ENCODE measurements around the gene ORAI3. TPM values are rescaled to one million over a fixed set of nuclear protein-coding genes. Genes with fewer than 3 reads are reported as not detected.

ORAI3 gene
- total and polyA plus RNA-seq, 2 donors (not counting 1 experiment from before 2014, with no cell fraction given): 41.1 to 74.1 TPM

GRCh38 chr16:30984669-30985400 lies 36.0 kb downstream of the ORAI3 start, which contains the start of gene HSD3B7:
Gene HSD3B7 (plus strand): TSS chr16:30985207. CDS start chr16:30985659, 452 bp downstream.
- H4K20me1 ChIP-seq (ENCODE audit: control insufficient read depth, extremely low read depth, insufficient read depth, low read length): no peaks in the 10 kb centered on the region
- H3K9me3 ChIP-seq (ENCODE audit: control insufficient read depth, insufficient read depth, low read depth, low read length): no peaks in the 10 kb centered on the region
- H3K4me2 ChIP-seq (ENCODE audit: extremely low read depth, insufficient read depth, low read length): peak within 1 kb of the TSS; percentile 72
- peak within 1 kb of the TSS; percentile 45 to 63 (median 48) for H3K4me3 ChIP-seq (replicated peaks in 1 of 4; ENCODE audit: control extremely low read depth in 1 of 4, insufficient read depth in 1 of 4, low read depth in 3 of 4, low read length in 4 of 4)
- peak within 1 kb of the TSS; percentile 69 for H3K27ac ChIP-seq (ENCODE audit: insufficient read depth, low read length)
- peak within 1 kb of the TSS; percentile 59 for H3K9ac ChIP-seq (ENCODE audit: insufficient read depth, low read length)
- H2AFZ ChIP-seq (ENCODE audit: low read length): peak within 1 kb of the TSS; percentile 44
- TF ChIP-seq, protein P1, sequence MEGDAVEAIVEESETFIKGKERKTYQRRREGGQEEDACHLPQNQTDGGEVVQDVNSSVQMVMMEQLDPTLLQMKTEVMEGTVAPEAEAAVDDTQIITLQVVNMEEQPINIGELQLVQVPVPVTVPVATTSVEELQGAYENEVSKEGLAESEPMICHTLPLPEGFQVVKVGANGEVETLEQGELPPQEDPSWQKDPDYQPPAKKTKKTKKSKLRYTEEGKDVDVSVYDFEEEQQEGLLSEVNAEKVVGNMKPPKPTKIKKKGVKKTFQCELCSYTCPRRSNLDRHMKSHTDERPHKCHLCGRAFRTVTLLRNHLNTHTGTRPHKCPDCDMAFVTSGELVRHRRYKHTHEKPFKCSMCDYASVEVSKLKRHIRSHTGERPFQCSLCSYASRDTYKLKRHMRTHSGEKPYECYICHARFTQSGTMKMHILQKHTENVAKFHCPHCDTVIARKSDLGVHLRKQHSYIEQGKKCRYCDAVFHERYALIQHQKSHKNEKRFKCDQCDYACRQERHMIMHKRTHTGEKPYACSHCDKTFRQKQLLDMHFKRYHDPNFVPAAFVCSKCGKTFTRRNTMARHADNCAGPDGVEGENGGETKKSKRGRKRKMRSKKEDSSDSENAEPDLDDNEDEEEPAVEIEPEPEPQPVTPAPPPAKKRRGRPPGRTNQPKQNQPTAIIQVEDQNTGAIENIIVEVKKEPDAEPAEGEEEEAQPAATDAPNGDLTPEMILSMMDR (conservative IDR thresholded peaks at IDR 0.05 in 1 of 2, IDR thresholded peaks at IDR 0.05 in 1 of 2; ENCODE audit: low read depth in 1 of 2, low read length in 2 of 2): peak; percentile 84 to 90
- TF ChIP-seq EZH2 (IDR thresholded peaks at IDR 0.05; ENCODE audit: low read length, missing control alignments): no peak
- peaks cover 11% of the 10 kb centered on the region for H3K4me1 ChIP-seq (ENCODE audit: control insufficient read depth, extremely low read depth, insufficient read depth, low read length)
- no peaks in the 10 kb centered on the region for H3K79me2 ChIP-seq (ENCODE audit: control insufficient read depth, insufficient read depth, low read length)
- H3K27me3 ChIP-seq (ENCODE audit: control insufficient read depth, insufficient read depth, low read length): no peaks in the 10 kb centered on the region
- H3K36me3 ChIP-seq (ENCODE audit: control insufficient read depth, insufficient read depth, low read length): peaks cover 24% of the 10 kb centered on the region
- peak; percentile 63 to 79 for DNase-seq (ENCODE audit: low read depth in 2 of 2)

DNA sequence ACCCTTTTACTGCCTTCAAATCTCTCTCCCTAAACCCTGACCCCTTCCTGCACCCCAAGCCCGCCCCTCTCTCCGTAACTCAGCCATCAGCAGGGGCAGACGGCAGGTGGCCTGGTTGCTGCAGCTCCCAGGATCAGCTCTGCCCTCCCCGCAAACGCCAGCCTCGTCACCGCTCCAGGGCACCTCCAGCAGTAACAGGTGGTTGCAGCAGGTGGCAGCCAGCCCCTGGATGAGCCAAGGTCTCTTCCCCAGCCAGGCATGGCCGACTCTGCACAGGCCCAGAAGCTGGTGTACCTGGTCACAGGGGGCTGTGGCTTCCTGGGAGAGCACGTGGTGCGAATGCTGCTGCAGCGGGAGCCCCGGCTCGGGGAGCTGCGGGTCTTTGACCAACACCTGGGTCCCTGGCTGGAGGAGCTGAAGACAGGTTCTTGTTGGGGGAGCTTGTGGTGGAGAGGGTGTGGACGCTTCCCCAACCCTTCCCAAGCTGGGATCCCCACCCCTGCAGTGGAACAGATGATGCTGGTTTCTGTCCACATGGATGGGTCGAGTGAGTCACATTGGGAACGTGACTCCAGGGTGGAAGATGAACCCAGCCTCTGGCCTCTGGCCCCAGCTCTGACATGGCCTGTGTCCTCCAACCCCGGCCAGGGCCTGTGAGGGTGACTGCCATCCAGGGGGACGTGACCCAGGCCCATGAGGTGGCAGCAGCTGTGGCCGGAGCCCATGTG lies 36.7 kb downstream of the ORAI3 start:
- H4K20me1 ChIP-seq (ENCODE audit: control insufficient read depth, extremely low read depth, insufficient read depth, low read length): no peaks in the 10 kb centered on the region
- no peaks in the 10 kb centered on the region for H3K27me3 ChIP-seq (ENCODE audit: control insufficient read depth, insufficient read depth, low read length)
- peak overlapping the region; percentile 59 for H3K9ac ChIP-seq (ENCODE audit: insufficient read depth, low read length)
- TF ChIP-seq, protein P1 (conservative IDR thresholded peaks at IDR 0.05 in 1 of 2, IDR thresholded peaks at IDR 0.05 in 1 of 2; ENCODE audit: low read depth in 1 of 2, low read length in 2 of 2): no peak
- no peak for TF ChIP-seq EZH2 (IDR thresholded peaks at IDR 0.05; ENCODE audit: low read length, missing control alignments)
- H2AFZ ChIP-seq (ENCODE audit: low read length): peak overlapping the region; percentile 44
- peak overlapping the region; percentile 45 to 63 (median 48) for H3K4me3 ChIP-seq (replicated peaks in 1 of 4; ENCODE audit: control extremely low read depth in 1 of 4, insufficient read depth in 1 of 4, low read depth in 3 of 4, low read length in 4 of 4)
- no peak for DNase-seq (ENCODE audit: low read depth in 2 of 2)
- H3K4me1 ChIP-seq (ENCODE audit: control insufficient read depth, extremely low read depth, insufficient read depth, low read length): peaks cover 11% of the 10 kb centered on the region
- no peaks in the 10 kb centered on the region for H3K9me3 ChIP-seq (ENCODE audit: control insufficient read depth, insufficient read depth, low read depth, low read length)
- H3K79me2 ChIP-seq (ENCODE audit: control insufficient read depth, insufficient read depth, low read length): no peaks in the 10 kb centered on the region
- H3K4me2 ChIP-seq (ENCODE audit: extremely low read depth, insufficient read depth, low read length): peak overlapping the region; percentile 72
- peaks cover 20% of the 10 kb centered on the region for H3K36me3 ChIP-seq (ENCODE audit: control insufficient read depth, insufficient read depth, low read length)
- peak overlapping the region; percentile 69 for H3K27ac ChIP-seq (ENCODE audit: insufficient read depth, low read length)

All from fibroblast of lung (primary cell).